Astrocyte (in vitro differentiated cells and primary cell): ENCODE measurements around the gene SUN2. TPM values are rescaled to one million over a fixed set of nuclear protein-coding genes. Genes with fewer than 3 reads are reported as not detected.

ENCODE experiments used
- DNase-seq: peaks from one replicate; pipeline ENCODE4 v3.0.0-alpha.2; 2010; ENCODE audit warnings: low read depth
- FAIRE-seq: peaks from 2 replicates; lab custom pipeline; 2011; peaks lifted over from hg19 to GRCh38; lab: Jason Lieb, UNC
- H2AFZ ChIP-seq: 2 replicates; pipeline ENCODE4 v1.6.0; 2012; ENCODE audit warnings: low read depth, low read length, inconsistent platforms
- H3K27ac ChIP-seq: 2 replicates; pipeline ENCODE4 v1.5.1; 2011; ENCODE audit warnings: low read depth, low read length, inconsistent platforms
- H3K27me3 ChIP-seq: 2 replicates; pipeline ENCODE4 v1.6.0; 2011; ENCODE audit warnings: low read length, inconsistent platforms; ENCODE audit not compliant: insufficient read depth
- H3K36me3 ChIP-seq: 2 replicates; pipeline ENCODE4 v1.5.1; 2011; ENCODE audit warnings: low read length, inconsistent platforms; ENCODE audit not compliant: insufficient read depth
- H3K4me1 ChIP-seq: 2 replicates; pipeline ENCODE4 v1.5.1; 2011; ENCODE audit warnings: low read length, inconsistent platforms; ENCODE audit not compliant: insufficient read depth
- H3K4me2 ChIP-seq: 2 replicates; pipeline ENCODE4 v1.6.0; 2012; ENCODE audit warnings: low read length, inconsistent platforms
- H3K4me3 ChIP-seq: 2 replicates; pipeline ENCODE4 v1.5.1; 2011; ENCODE audit warnings: low read depth, mild to moderate bottlenecking, low read length, inconsistent platforms; ENCODE audit not compliant: insufficient read depth
- H3K79me2 ChIP-seq: 2 replicates; pipeline ENCODE4 v1.6.0; 2012; ENCODE audit warnings: mild to moderate bottlenecking, low read length, inconsistent platforms; ENCODE audit not compliant: insufficient read depth
- H3K9ac ChIP-seq: 2 replicates; pipeline ENCODE4 v1.6.0; 2012; ENCODE audit warnings: mild to moderate bottlenecking, low read length, inconsistent platforms
- H3K9me3 ChIP-seq: 2 replicates; pipeline ENCODE4 v1.5.1; 2012; ENCODE audit warnings: low read depth, mild to moderate bottlenecking, low read length, inconsistent platforms; ENCODE audit not compliant: insufficient read depth
- H4K20me1 ChIP-seq: 2 replicates; pipeline ENCODE4 v1.6.0; 2012; ENCODE audit warnings: low read length, inconsistent platforms; ENCODE audit not compliant: insufficient read depth
- H3K27ac Mint-ChIP-seq: one replicate; pipeline ENCODE4 v1.8.0; 2021; ENCODE audit warnings: mild to moderate bottlenecking, mixed read lengths; ENCODE audit not compliant: unreplicated experiment
- H3K27me3 Mint-ChIP-seq: one replicate; pipeline ENCODE4 v1.8.0; 2021; ENCODE audit warnings: low read depth, mixed read lengths; ENCODE audit not compliant: unreplicated experiment
- H3K36me3 Mint-ChIP-seq: one replicate; pipeline ENCODE4 v1.8.0; 2021; ENCODE audit warnings: low read depth, mixed read lengths; ENCODE audit not compliant: unreplicated experiment
- H3K4me1 Mint-ChIP-seq: one replicate; pipeline ENCODE4 v1.8.0; 2021; ENCODE audit warnings: low read depth, mixed read lengths; ENCODE audit not compliant: unreplicated experiment
- H3K4me3 Mint-ChIP-seq: one replicate; pipeline ENCODE4 v1.8.0; 2021; ENCODE audit warnings: mild to moderate bottlenecking, moderate library complexity, mixed read lengths; ENCODE audit not compliant: unreplicated experiment
- H3K9me3 Mint-ChIP-seq: one replicate; pipeline ENCODE4 v1.8.0; 2021; ENCODE audit warnings: mild to moderate bottlenecking, mixed read lengths; ENCODE audit not compliant: unreplicated experiment
- CTCF ChIP-seq: IDR thresholded peaks from 2 replicates; pipeline ENCODE4 v1.5.1; 2011; ENCODE audit warnings: low read depth, mild to moderate bottlenecking, inconsistent platforms, low read length, moderate library complexity; ENCODE audit not compliant: insufficient read depth
- EZH2 ChIP-seq: IDR thresholded peaks from 2 replicates; pipeline ENCODE4 v1.6.1; 2012; ENCODE audit warnings: mild to moderate bottlenecking, low read length, inconsistent platforms; ENCODE audit not compliant: insufficient read depth
- total RNA-seq: library from RNA; stranded (reverse); gene quantifications from 2 replicates; pipeline ENCODE4 v1.2.1, GENCODE V29; 2021

The SUN2 gene
- total RNA-seq, 1 donor from 2014 or later: 46.5 TPM

GRCh38 chr22:38707346-38707745 lies 48.5 kb downstream of the SUN2 start:
- H3K27ac ChIP-seq: no peak overlapping the region
- peak; percentile 42 for DNase-seq
- peaks cover 65% of the 10 kb centered on the region for H3K79me2 ChIP-seq
- Mint-ChIP-seq H3K36me3 (peaks cover 10% of the 10 kb centered on the region), H3K9me3 (no peaks in the 10 kb centered on the region), H3K27ac (peak overlapping the region; percentile 91), H3K27me3 (no peaks in the 10 kb centered on the region), H3K4me1 (peaks cover 29% of the 10 kb centered on the region), H3K4me3 (peak overlapping the region; percentile 97)
- peak overlapping the region; percentile 95 for H3K9ac ChIP-seq
- no peak for FAIRE-seq
- H3K4me1 ChIP-seq: peaks cover 20% of the 10 kb centered on the region
- H3K9me3 ChIP-seq: no peaks in the 10 kb centered on the region
- H3K36me3 ChIP-seq: peaks cover 3% of the 10 kb centered on the region
- H3K27me3 ChIP-seq: no peaks in the 10 kb centered on the region
- TF ChIP-seq EZH2: no peak
- TF ChIP-seq CTCF: no peak
- peaks cover 58% of the 10 kb centered on the region for H4K20me1 ChIP-seq
- peak overlapping the region; percentile 85 for H3K4me3 ChIP-seq
- H2AFZ ChIP-seq: no peak overlapping the region
- H3K4me2 ChIP-seq: peak overlapping the region; percentile 94

GRCh38 chr22:38706901-38707195 lies 49.0 kb downstream of the SUN2 start:
- TF ChIP-seq EZH2: no peak
- no peak for TF ChIP-seq CTCF
- peaks cover 53% of the 10 kb centered on the region for H4K20me1 ChIP-seq
- H3K79me2 ChIP-seq: peaks cover 61% of the 10 kb centered on the region
- peak overlapping the region; percentile 95 for H3K9ac ChIP-seq
- DNase-seq: no peak
- H3K27ac ChIP-seq: peak overlapping the region; percentile 85
- H3K36me3 Mint-ChIP-seq: peaks cover 9% of the 10 kb centered on the region
- no peak overlapping the region for H2AFZ ChIP-seq
- no peaks in the 10 kb centered on the region for H3K27me3 ChIP-seq
- H3K9me3 Mint-ChIP-seq: no peaks in the 10 kb centered on the region
- peak overlapping the region; percentile 91 for H3K27ac Mint-ChIP-seq
- H3K4me1 Mint-ChIP-seq: peaks cover 25% of the 10 kb centered on the region
- H3K36me3 ChIP-seq: peaks cover 3% of the 10 kb centered on the region
- H3K4me3 Mint-ChIP-seq: peak overlapping the region; percentile 97
- FAIRE-seq: no peak
- no peaks in the 10 kb centered on the region for H3K9me3 ChIP-seq
- peaks cover 20% of the 10 kb centered on the region for H3K4me1 ChIP-seq
- H3K4me3 ChIP-seq: peak overlapping the region; percentile 85
- H3K27me3 Mint-ChIP-seq: no peaks in the 10 kb centered on the region
- H3K4me2 ChIP-seq: peak overlapping the region; percentile 94

- Histone ChIP-seq H3K4me3 (peak overlapping the region; percentile 85), H3K9ac (peak overlapping the region; percentile 95), H3K27me3 (no peaks in the 10 kb centered on the region), H3K27ac (peak overlapping the region; percentile 85), H3K4me1 (peaks cover 25% of the 10 kb centered on the region), H2AFZ (peak overlapping the region; percentile 56), H3K79me2 (peaks cover 55% of the 10 kb centered on the region), H4K20me1 (peaks cover 49% of the 10 kb centered on the region), H3K9me3 (no peaks in the 10 kb centered on the region), H3K4me2 (peak overlapping the region; percentile 94), H3K36me3 (peaks cover 3% of the 10 kb centered on the region)
- FAIRE-seq: no peak
- Mint-ChIP-seq H3K36me3 (peaks cover 9% of the 10 kb centered on the region), H3K4me3 (peak overlapping the region; percentile 97), H3K9me3 (no peaks in the 10 kb centered on the region), H3K27me3 (no peaks in the 10 kb centered on the region), H3K4me1 (peaks cover 25% of the 10 kb centered on the region), H3K27ac (peak overlapping the region; percentile 91)
- DNase-seq: no peak
- TF ChIP-seq CTCF (no peak), EZH2 (no peak)
These were observed 49.5 kb downstream of the SUN2 start for GRCh38 chr22:38706101-38706900.
